ENCODE measurements around the gene SH3BGR. TPM values are rescaled to one million over a fixed set of nuclear protein-coding genes. Genes with fewer than 3 reads are reported as not detected.

Gene SH3BGR
- total RNA-seq, 2 donors from 2014 or later = 18.8 to 22.4 TPM

- Mint-ChIP-seq H3K4me3 (no peak overlapping the region), H3K27me3 (ENCODE audit: insufficient read depth) (no peaks in the 10 kb centered on the region), H3K27ac (no peak overlapping the region), H3K4me1 (peaks cover 9% of the 10 kb centered on the region), H3K36me3 (ENCODE audit: low read depth) (peaks cover 11% of the 10 kb centered on the region), H3K9me3 (no peaks in the 10 kb centered on the region)
- no peaks in the 10 kb centered on the region for H3K4me1 ChIP-seq (ENCODE audit: control insufficient read depth, insufficient read depth, low read length)
- no peaks in the 10 kb centered on the region for H3K27me3 ChIP-seq (ENCODE audit: control insufficient read depth, insufficient read depth, low read length, poor library complexity, severe bottlenecking)
- no peak overlapping the region for H3K27ac ChIP-seq (ENCODE audit: low read depth, low read length)
- no peak overlapping the region for H3K4me3 ChIP-seq (ENCODE audit: low read length)
- H3K9me3 ChIP-seq (ENCODE audit: control insufficient read depth, low read length) = no peaks in the 10 kb centered on the region
- DNase-seq = no peak
- no peak overlapping the region for H3K9ac ChIP-seq (ENCODE audit: extremely low read depth, low read length, poor library complexity, severe bottlenecking)
- 95 to 100% methylated on average over 1 to 4 of the region's 4 CpGs for WGBS, 2 experiments (ENCODE audit: insufficient coverage in 1 of 2, insufficient read length in 1 of 2)
- TF ChIP-seq CTCF (conservative IDR thresholded peaks at IDR 0.05) = no peak
- no peaks in the 10 kb centered on the region for H3K36me3 ChIP-seq (ENCODE audit: control insufficient read depth, insufficient read depth, low read length)
Observed at GRCh38 chr21:39479164-39479813, 27.5 kb downstream of the SH3BGR start.

DNA sequence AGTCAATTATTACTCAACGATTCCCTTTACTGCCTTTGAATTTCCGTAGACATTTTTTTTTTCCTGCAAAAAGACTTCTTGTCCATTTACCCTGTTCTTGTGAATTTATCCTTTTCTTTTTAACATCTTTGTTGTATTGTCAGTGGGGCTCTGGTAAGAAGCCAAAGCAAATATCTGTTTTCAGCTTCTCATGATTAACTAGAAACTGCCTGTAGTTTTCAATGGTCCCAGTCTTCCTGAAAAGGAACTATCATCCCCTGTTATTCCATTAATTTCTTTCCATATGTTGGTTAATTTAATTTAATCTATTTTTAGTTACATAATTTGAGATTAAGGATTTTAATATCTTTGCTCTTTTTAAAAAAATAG, 28.0 kb downstream of the SH3BGR start:
- no peaks in the 10 kb centered on the region for H3K9me3 Mint-ChIP-seq

GRCh38 chr21:39480271-39480670, 28.5 kb downstream of the SH3BGR start:
- H3K4me1 Mint-ChIP-seq = peaks cover 9% of the 10 kb centered on the region

More for the DNA sequence above, 28.0 kb downstream of the SH3BGR start:
- no peaks in the 10 kb centered on the region for H3K36me3 ChIP-seq (ENCODE audit: control insufficient read depth, insufficient read depth, low read length)
- no peak overlapping the region for H3K9ac ChIP-seq (ENCODE audit: extremely low read depth, low read length, poor library complexity, severe bottlenecking)
- Mint-ChIP-seq H3K36me3 (ENCODE audit: low read depth) (peaks cover 11% of the 10 kb centered on the region), H3K27ac (no peak overlapping the region), H3K27me3 (ENCODE audit: insufficient read depth) (no peaks in the 10 kb centered on the region), H3K4me3 (no peak overlapping the region), H3K4me1 (peaks cover 9% of the 10 kb centered on the region)
- no peaks in the 10 kb centered on the region for H3K27me3 ChIP-seq (ENCODE audit: control insufficient read depth, insufficient read depth, low read length, poor library complexity, severe bottlenecking)
- H3K4me3 ChIP-seq (ENCODE audit: low read length) = no peak overlapping the region
- H3K9me3 ChIP-seq (ENCODE audit: control insufficient read depth, low read length) = no peaks in the 10 kb centered on the region
- H3K4me1 ChIP-seq (ENCODE audit: control insufficient read depth, insufficient read depth, low read length) = no peaks in the 10 kb centered on the region
- WGBS, 2 experiments (ENCODE audit: insufficient coverage in 1 of 2, insufficient read length in 1 of 2) = 98 to 100% methylated on average over 2 of the region's 2 CpGs
- DNase-seq = no peak
- H3K27ac ChIP-seq (ENCODE audit: low read depth, low read length) = no peak overlapping the region
- no peak for TF ChIP-seq CTCF (conservative IDR thresholded peaks at IDR 0.05)

More at GRCh38 chr21:39480271-39480670, 28.5 kb downstream of the SH3BGR start:
- Mint-ChIP-seq H3K4me3 (no peak overlapping the region), H3K9me3 (no peaks in the 10 kb centered on the region), H3K27ac (no peak overlapping the region), H3K36me3 (ENCODE audit: low read depth) (peaks cover 11% of the 10 kb centered on the region), H3K27me3 (ENCODE audit: insufficient read depth) (no peaks in the 10 kb centered on the region)
- Histone ChIP-seq H3K9me3 (ENCODE audit: control insufficient read depth, low read length) (no peaks in the 10 kb centered on the region), H3K9ac (ENCODE audit: extremely low read depth, low read length, poor library complexity, severe bottlenecking) (no peak overlapping the region), H3K4me1 (ENCODE audit: control insufficient read depth, insufficient read depth, low read length) (no peaks in the 10 kb centered on the region), H3K36me3 (ENCODE audit: control insufficient read depth, insufficient read depth, low read length) (no peaks in the 10 kb centered on the region), H3K4me3 (ENCODE audit: low read length) (no peak overlapping the region), H3K27me3 (ENCODE audit: control insufficient read depth, insufficient read depth, low read length, poor library complexity, severe bottlenecking) (no peaks in the 10 kb centered on the region), H3K27ac (ENCODE audit: low read depth, low read length) (no peak overlapping the region)
- 70 to 84% methylated on average over 2 to 4 of the region's 4 CpGs for WGBS, 2 experiments (ENCODE audit: insufficient coverage in 1 of 2, insufficient read length in 1 of 2)
- no peak for TF ChIP-seq CTCF (conservative IDR thresholded peaks at IDR 0.05)
- no peak for DNase-seq
